Activated CD8-positive, alpha-beta memory T cell treated with anti-CD3 and anti-CD28 coated beads, Interleukin-2, amount 50 U/mL, for 48 hours (primary cell): ENCODE results near the gene PTPN23.

Experiments
- DNase-seq: peaks from one replicate; pipeline ENCODE4 v3.0.0-alpha.2; 2020

PTPN23 gene

GRCh38 chr3:47406762-47407149 is 25.9 kb downstream of the PTPN23 start:
- no peak for DNase-seq

- no peak for DNase-seq
Observed at GRCh38 chr3:47407237-47407636, 26.4 kb downstream of the PTPN23 start.

- no peak for DNase-seq
Observed at GRCh38 chr3:47407896-47408838, 27.3 kb downstream of the PTPN23 start.

GRCh38 chr3:47408839-47409229 is 28.0 kb downstream of the PTPN23 start:
- DNase-seq: no peak

GRCh38 chr3:47409284-47409683 is 28.5 kb downstream of the PTPN23 start:
- no peak for DNase-seq

DNA sequence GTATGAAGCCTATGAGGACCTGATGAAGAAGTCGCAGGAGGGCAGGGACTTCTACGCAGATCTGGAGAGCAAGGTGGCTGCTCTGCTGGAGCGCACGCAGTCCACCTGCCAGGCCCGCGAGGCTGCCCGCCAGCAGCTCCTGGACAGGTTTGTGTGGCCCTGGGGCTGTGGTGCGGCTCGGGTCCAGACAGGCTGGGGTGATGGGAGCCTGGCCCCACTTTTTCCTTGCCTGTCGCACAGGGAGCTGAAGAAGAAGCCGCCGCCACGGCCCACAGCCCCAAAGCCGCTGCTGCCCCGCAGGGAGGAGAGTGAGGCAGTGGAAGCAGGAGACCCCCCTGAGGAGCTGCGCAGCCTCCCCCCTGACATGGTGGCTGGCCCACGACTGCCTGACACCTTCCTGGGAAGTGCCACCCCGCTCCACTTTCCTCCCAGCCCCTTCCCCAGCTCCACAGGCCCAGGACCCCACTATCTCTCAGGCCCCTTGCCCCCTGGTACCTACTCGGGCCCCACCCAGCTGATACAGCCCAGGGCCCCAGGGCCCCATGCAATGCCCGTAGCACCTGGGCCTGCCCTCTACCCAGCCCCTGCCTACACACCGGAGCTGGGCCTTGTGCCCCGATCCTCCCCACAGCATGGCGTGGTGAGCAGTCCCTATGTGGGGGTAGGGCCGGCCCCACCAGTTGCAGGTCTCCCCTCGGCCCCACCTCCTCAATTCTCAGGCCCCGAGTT is 29.0 kb downstream of the PTPN23 start:
- DNase-seq: no peak

DNA sequence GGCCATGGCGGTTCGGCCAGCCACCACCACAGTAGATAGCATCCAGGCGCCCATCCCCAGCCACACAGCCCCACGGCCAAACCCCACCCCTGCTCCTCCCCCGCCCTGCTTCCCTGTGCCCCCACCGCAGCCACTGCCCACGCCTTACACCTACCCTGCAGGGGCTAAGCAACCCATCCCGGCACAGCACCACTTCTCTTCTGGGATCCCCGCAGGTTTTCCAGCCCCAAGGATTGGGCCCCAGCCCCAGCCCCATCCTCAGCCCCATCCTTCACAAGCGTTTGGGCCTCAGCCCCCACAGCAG is 29.5 kb downstream of the PTPN23 start:
- no peak for DNase-seq

DNA sequence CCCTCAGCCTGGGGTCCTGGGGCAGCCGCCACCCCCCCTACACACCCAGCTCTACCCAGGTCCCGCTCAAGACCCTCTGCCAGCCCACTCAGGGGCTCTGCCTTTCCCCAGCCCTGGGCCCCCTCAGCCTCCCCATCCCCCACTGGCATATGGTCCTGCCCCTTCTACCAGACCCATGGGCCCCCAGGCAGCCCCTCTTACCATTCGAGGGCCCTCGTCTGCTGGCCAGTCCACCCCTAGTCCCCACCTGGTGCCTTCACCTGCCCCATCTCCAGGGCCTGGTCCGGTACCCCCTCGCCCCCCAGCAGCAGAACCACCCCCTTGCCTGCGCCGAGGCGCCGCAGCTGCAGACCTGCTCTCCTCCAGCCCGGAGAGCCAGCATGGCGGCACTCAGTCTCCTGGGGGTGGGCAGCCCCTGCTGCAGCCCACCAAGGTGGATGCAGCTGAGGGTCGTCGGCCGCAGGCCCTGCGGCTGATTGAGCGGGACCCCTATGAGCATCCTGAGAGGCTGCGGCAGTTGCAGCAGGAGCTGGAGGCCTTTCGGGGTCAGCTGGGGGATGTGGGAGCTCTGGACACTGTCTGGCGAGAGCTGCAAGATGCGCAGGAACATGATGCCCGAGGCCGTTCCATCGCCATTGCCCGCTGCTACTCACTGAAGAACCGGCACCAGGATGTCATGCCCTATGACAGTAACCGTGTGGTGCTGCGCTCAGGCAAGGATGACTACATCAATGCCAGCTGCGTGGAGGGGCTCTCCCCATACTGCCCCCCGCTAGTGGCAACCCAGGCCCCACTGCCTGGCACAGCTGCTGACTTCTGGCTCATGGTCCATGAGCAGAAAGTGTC is 30.2 kb downstream of the PTPN23 start:
- no peak for DNase-seq

GRCh38 chr3:47411696-47412452 is 31.1 kb downstream of the PTPN23 start:
- DNase-seq: no peak

- no peak for DNase-seq
Observed at GRCh38 chr3:47412453-47412756, 31.6 kb downstream of the PTPN23 start.

GRCh38 chr3:47412842-47413520 is 32.2 kb downstream of the PTPN23 start:
- no peak for DNase-seq

- no peak for DNase-seq
Observed at GRCh38 chr3:47413751-47414150, 32.9 kb downstream of the PTPN23 start.

DNA sequence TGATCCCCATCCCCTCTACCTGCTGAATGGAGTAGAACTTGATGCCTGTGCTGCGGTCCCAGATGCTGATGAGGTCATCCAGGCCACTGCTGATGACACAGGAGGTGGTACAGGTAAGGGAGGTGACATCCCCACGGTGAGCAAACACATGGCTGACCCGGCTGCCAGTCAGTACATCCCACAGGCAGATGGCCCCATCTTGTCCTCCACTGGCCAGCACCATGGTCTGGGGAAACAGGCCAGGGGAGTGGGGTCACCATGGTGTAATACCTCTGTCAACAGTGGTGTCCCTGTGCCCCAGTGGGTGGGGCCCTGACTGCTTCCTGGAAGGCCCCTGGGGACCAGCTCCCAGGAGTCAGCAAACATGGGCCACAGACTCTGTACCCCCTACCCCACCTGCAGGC is 33.3 kb downstream of the PTPN23 start:
- no peak for DNase-seq

- DNase-seq: no peak
Observed at GRCh38 chr3:47414666-47415587, 34.1 kb downstream of the PTPN23 start.

DNA sequence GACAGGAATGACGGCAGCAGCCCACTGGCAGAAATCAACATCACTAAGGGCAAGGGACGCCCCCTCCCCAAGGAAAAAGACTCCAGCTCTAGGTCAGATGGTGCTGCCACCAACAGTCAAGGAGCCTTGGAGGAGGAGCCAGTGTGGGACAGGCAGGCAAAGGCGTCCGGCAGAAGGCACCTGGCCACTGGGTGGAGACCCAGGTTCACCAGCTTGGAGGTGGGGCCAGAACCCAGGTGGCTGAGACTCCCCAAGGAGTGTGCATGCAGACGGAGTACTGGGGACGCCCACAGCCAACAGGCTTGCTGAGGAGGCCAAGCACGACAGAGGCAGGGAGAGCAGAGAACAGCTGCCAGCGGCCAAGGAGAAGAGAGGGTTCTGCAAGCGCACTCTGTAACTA is 35.2 kb downstream of the PTPN23 start:
- DNase-seq: no peak

GRCh38 chr3:47418167-47419082 is 37.6 kb downstream of the PTPN23 start:
- peak; percentile 59 for DNase-seq

DNA sequence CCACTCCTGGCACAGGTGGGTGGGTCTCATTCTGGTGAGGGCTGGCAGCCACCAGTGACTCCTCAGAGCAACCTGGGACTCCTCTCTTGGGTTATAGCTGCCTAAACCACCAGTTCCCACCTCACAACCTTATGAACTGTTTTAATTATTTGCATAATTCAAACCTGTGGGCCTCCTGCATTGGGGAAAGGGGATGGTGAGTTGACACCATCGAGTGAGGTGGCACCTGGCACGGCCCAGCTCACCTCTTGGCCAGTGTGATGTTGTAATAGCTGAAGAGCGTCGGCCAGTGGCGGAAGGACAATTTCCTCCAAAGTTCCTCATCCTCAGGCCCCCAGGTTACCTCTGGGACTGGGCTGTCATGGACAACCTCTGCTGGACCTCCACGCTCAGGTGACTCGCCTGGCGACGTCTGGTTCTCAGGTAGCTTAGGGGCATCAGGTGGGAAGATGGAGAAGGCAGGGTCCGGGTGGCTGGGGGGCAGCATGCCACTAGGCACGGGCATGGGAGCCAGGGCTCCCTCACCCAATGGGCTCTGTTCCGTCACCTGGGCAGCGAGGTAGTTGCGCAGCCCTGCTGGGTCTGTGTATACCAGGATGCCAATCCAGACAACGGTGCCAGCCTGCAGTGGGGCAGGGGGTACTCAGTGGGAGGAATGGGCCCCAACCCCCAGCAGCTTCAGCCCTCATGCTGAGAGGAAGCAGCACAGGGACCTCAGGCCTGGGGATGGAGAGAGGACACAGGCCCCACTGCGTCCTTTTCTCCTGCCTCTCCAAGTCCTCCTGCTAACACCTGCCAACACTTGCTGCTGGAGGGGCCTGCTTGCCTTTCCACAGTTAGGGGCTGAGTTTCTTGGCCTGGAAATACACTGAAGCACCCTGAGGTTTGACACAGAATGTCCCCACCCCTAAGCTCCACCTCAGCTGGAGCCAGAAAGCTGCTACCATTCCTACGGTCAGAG is 38.5 kb downstream of the PTPN23 start:
- DNase-seq: no peak

GRCh38 chr3:47420044-47420430 is 39.2 kb downstream of the PTPN23 start:
- DNase-seq: peak; percentile 51
